K562 (cell line): Measurements from ENCODE around the gene ZNF628.

ENCODE experiments used
- NONO ChIP-seq, 2 experiments: fragments of 200-400 bp in 1 of 2; fragments of 450-650 bp in 1 of 2; formaldehyde crosslinking in 1 of 2; IDR thresholded peaks; 2 replicates each; pipeline ENCODE4 v1.6.1; 2017; ENCODE audit warnings: low read depth in 2 of 2, mild to moderate bottlenecking in 2 of 2, moderate library complexity in 2 of 2, low read length in 1 of 2
- RAD21 ChIP-seq, 2 experiments: fragments of 250-450 bp in 1 of 2; fragments of 450-650 bp in 1 of 2; sonication (Bioruptor Pico) in 1 of 2; formaldehyde crosslinking in 1 of 2; IDR thresholded peaks in 1 of 2; conservative IDR thresholded peaks in 1 of 2; 2 replicates each; pipeline versions ENCODE4 v1.4.0 to v1.8.0; 2020 to 2022; ENCODE audit warnings: mild to moderate bottlenecking in 2 of 2, moderate library complexity in 1 of 2
- U2AF1 ChIP-seq: fragments of 200-400 bp; formaldehyde crosslinking; optimal IDR thresholded peaks from 2 replicates; pipeline ENCODE3; 2017; ENCODE audit warnings: mild to moderate bottlenecking, low read depth, low read length, moderate library complexity
- TF ChIP-seq, protein P1 (sequence below), 3 experiments: IDR thresholded peaks in 2 of 3; conservative IDR thresholded peaks in 1 of 3; 2 replicates each; pipeline ENCODE4 v1.5.1; 2011 to 2012; ENCODE audit warnings: low read length in 3 of 3, mild to moderate bottlenecking in 3 of 3, control low read depth in 2 of 3, improper control_type of control experiment in 1 of 3, inconsistent platforms in 1 of 3, low read depth in 1 of 3, mixed read lengths in 1 of 3, moderate library complexity in 1 of 3; ENCODE audit not compliant: insufficient read depth in 2 of 3

DNA sequence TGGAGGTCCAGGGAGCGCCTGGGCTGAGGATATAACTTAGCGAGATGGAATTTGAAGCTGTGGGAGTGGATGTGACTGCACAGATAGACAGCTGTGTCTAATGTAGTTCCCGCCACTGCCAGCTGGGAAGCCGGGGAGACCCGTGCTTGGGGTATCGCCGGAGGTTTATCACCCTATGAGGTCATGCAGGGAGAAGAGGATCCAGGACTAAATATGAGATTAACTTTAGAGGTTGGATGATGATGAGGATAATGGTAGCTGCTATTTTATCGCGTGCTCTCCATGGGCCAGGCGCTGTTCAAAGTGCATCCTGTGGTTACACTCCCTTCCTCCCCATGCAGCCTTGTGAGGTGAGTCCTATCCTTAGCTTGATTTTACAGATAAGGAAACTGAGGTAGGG is 31.7 kb downstream of the ZNF628 start:
- no peak for TF ChIP-seq RAD21 (CRISPR knock-in tag; conservative IDR thresholded peaks at IDR 0.05 in 1 of 2, IDR thresholded peaks at IDR 0.05 in 1 of 2)
- TF ChIP-seq NONO (IDR thresholded peaks at IDR 0.05; ENCODE audit: low read depth in 2 of 2, low read length in 1 of 2), result no peak
- TF ChIP-seq, protein P1, sequence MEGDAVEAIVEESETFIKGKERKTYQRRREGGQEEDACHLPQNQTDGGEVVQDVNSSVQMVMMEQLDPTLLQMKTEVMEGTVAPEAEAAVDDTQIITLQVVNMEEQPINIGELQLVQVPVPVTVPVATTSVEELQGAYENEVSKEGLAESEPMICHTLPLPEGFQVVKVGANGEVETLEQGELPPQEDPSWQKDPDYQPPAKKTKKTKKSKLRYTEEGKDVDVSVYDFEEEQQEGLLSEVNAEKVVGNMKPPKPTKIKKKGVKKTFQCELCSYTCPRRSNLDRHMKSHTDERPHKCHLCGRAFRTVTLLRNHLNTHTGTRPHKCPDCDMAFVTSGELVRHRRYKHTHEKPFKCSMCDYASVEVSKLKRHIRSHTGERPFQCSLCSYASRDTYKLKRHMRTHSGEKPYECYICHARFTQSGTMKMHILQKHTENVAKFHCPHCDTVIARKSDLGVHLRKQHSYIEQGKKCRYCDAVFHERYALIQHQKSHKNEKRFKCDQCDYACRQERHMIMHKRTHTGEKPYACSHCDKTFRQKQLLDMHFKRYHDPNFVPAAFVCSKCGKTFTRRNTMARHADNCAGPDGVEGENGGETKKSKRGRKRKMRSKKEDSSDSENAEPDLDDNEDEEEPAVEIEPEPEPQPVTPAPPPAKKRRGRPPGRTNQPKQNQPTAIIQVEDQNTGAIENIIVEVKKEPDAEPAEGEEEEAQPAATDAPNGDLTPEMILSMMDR (IDR thresholded peaks at IDR 0.05 in 2 of 3, conservative IDR thresholded peaks at IDR 0.05 in 1 of 3; ENCODE audit: insufficient read depth in 2 of 3, low read depth in 1 of 3, low read length in 3 of 3), result no peak
- no peak for TF ChIP-seq U2AF1
